ENCODE measurements around the gene NOS1AP.

DNA sequence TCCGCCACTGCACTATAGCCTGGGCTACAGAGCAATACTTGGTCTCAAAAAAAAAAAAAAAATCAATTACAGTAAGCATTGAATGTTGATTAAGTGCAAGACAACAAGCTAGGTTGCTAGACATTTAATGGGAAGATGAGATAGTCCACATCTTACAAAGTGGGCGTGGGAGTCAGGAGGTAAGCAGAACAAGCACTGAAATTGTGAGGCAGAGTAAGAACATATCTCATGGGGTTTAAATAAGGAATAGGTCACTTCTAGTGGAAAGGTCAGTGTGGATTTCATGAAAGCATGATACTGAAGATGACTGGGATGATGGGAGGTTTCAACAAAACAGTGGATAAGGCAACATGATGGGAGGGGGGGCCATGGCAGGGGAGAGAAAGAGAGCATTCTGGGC is 44.0 kb upstream of the NOS1AP start:
- no peak for TF ChIP-seq POLR2A (IDR thresholded peaks at IDR 0.05; ENCODE audit: low read depth, low read length)
- TF ChIP-seq POLR2AphosphoS5 (IDR thresholded peaks at IDR 0.05; ENCODE audit: low read depth, low read length), result no peak
